NCI-H2107 treated with DMSO at 0.1 percent for 48 hours (cell line): ENCODE measurements around the gene KITLG.
A peak's percentile ranks its signal among the peaks of the same experiment; 100 is the strongest.
"Not testable (repeated sequence)": the region's sequence is repeated elsewhere in the genome, so short reads cannot be mapped to it uniquely, and the experiment has no call there.

Source experiments
- DNase-seq: peaks from one replicate; lab custom pipeline; 2025; ENCODE audit not compliant: unreplicated experiment; lab: John Stamatoyannopoulos, UW

Gene KITLG

GRCh38 chr12:88577537-88577936, 2.7 kb downstream of the KITLG start:
- DNase-seq, result peak; percentile 53

- DNase-seq, result no peak
These were observed 3.4 kb downstream of the KITLG start for GRCh38 chr12:88576866-88577265.

GRCh38 chr12:88575361-88575970, 4.8 kb downstream of the KITLG start:
- peak; percentile 79 for DNase-seq

GRCh38 chr12:88574278-88574677, 6.0 kb downstream of the KITLG start:
- peak; percentile 38 for DNase-seq

DNA sequence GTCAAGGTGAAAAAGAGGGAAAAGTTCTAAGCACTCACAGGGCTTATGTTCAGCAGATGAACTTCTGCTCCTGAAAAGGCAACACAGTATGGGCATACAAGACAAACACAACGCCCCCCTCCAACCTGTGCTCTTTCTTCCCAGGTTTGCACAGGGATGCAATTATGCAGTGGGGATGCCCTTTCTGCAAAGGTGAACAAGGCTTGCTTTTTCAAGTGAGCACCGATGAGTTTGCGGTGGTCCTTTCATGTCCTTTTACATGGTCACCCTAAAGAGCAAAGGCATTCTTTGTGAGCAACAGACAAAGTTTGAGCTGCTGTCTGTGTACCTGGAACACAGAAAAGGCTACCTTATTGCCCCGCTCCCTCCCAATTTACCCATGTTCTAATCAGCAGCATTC, 6.7 kb downstream of the KITLG start:
- DNase-seq, result no peak

- DNase-seq, result peak; percentile 79
These were observed 7.3 kb downstream of the KITLG start for GRCh38 chr12:88572781-88573549.

- no peak for DNase-seq
These were observed 8.7 kb downstream of the KITLG start for GRCh38 chr12:88571543-88571942.

- DNase-seq, result no peak
These were observed 10.2 kb downstream of the KITLG start for GRCh38 chr12:88570103-88570502.

DNA sequence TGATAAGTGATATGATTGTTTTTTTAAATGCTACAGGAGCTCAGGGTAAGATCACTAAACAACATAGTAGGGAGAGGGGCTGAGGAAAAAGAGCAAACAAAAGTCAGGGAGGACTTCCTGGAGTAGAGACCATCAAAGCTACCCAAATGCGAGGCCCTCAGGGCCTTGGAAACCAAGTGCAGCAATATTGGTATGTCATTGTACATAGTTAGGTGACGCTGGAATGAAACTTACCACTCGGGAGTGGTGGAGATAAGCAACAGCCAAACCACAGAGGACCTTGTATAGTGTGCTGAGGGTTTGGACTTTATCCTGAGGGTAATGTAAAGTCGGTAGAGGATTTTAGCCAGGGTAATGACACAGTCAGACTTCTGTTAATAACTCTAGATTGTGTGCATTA, 13.8 kb downstream of the KITLG start:
- DNase-seq, result no peak

DNA sequence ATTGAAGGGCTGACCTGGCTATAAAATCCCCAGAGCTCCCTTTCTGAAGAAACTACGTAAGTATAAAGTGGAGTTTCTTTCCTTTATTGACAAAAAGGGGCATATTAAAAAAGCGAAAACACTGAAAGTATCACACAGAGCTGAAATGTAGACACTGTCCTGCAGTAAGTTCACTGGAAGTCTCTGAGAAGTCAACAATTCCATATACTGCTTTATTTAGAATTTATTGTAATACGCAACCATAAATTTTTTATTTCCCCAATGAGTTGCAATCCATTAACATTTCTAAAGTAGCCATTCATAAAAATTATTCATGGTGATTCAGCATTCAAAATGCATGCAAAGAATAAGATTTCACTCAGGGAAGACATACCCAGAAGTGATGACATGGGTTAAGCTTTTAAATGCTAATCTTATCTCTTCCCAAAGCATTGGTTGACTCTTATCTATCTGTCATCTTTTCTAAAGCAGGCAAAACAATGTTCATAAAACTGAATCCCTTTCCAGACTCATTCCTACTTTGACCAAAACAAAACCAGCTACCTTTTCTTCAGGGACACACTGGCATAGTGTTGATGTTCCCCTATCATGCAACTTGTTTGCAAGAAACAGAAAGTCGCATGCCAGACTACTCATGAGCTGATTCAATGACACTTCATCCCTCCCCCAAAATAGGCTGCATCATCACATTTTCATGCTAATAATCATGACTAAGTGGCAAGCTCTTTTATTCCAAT, 17.3 kb downstream of the KITLG start:
- no peak for DNase-seq

DNA sequence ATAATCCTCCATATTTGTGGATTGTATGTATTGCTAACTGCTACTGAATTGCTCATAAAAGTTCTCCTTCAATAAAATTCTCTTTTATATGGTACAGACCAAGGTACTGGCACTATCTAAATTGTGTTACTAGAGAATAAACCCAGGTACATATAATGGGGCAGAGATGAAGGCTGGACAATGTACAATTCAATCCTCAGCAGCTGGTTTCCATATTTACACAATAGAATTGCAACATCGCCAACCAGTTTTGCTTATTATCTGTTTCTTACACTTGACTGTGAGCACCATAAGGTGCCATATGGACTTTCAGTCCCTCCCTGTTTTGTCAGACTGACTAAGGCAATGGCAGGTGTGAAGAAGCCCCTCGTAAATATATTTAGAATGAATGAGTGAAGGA, 18.1 kb downstream of the KITLG start:
- DNase-seq, result no peak

DNA sequence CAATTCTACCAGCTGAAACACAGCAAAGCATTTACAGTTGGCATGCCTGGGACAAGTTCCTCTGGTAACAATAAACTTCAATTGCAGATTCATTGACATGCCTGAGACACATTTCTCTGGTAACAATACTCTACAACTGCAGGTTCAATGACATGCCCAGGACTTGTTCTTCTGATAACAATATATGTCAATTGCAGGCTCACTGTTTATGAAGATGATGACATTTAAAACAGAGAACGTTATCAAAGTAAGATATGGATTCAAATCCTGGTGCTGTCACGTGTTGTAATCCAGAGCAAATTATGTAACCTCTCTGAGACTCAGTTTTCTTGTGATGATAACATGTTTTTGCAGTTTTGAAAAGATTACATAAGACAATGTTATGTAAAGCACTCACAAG, 20.5 kb downstream of the KITLG start:
- DNase-seq, result no peak

DNA sequence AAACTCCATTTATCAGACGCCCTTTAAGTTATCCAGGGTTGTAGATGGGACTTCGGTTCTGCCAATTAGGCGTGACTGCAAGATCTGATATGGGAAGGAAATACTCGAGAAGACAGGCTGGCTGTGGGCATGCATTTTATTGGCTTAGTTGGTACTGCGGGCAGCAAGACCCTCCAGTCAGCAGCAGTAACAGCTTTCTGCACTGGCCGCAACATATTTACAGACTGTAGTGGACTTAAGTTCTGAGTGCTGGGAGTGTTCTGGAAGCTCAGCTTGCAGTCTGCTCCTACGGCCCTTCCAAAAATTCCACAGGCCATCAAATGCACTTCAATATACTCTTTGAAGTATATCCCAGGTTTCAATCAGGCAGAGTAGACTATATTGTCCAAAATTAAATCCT, 21.1 kb downstream of the KITLG start:
- no peak for DNase-seq

DNA sequence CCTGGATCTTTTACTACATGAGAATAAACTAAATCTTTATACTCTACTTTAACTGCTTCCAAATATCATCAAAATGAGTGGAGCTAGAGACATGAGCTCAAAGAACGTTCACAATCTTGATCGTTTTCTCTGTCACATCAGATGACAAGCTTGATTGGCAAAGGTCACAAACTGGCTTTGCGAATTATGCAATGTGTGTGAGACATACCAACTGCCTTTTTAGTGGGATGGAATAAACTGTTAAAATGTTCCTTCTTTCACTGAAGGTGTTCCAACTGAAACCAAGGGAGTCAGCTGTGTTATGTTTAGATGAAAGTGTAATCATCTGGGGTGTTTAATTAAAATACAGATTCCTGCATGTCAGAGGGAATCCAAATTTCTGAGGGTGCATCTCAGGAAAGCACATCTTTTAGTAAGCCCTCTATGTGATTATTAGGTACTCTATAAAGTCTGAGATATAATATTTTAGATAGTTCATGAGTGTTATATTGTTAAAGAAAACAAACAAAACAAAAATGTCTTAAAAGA, 21.9 kb downstream of the KITLG start:
- no peak for DNase-seq

DNA sequence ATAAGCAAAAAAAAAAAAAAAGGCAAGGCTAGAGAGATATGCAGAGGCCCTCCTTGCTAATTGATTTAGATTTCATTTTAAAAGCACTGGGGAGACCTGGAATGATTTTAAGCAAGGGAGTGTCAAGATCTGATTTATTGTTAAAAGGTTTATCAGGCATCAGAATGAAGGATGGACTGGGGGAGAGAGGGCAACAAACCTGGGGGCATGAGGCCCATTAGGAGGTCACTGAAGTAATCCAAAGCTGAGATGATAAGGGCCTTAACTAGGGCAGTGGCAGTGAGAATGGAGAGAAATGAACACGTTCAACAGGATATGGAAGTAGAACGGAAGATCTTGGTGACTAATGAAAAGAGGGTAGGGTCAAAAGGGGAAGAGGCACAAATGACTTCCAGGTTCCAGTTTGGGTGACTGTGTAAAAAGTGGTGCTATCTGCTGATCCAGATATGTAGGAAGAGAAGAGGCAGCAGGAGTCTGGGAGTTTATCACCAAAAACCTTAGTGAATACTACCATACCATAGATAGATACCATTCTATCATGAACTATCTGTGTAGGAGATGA, 24.0 kb downstream of the KITLG start:
- no peak for DNase-seq

DNA sequence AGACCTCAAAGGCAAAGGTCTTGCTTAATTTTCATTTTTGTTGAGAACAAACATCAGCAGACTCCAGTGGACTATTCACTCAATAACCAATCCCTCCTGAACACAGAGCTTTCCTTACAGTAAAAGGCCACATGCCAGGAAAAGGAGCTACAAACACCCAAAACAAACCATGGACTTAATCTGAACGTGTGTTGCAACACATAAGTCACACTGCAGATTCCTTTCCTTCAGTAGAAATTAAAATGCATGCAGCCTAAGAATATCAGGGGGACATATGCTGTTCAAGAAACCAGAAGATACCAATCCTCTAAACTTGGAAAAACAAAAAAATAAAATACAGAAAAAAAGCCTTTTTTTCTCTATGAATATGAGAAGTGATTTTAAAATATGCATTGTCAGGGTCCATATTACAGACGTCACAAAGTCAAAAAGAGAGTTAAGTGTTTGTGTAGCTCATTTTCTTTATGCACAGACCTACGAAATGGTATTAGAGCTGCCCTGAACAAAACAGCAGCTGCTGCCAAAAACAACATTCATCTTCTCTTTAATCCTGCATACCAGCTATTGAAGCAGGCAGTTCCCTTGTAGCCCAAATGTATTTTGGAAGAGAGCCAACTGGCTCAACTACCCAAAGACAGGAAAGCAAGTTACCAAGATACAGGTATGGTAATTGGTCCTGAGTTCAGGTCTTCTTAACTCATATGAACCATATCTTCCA, 26.2 kb downstream of the KITLG start:
- DNase-seq, result peak; percentile 93

- no peak for DNase-seq
These were observed 27.6 kb downstream of the KITLG start for GRCh38 chr12:88552610-88553079.

GRCh38 chr12:88549929-88550328, 30.3 kb downstream of the KITLG start:
- DNase-seq, result no peak

DNA sequence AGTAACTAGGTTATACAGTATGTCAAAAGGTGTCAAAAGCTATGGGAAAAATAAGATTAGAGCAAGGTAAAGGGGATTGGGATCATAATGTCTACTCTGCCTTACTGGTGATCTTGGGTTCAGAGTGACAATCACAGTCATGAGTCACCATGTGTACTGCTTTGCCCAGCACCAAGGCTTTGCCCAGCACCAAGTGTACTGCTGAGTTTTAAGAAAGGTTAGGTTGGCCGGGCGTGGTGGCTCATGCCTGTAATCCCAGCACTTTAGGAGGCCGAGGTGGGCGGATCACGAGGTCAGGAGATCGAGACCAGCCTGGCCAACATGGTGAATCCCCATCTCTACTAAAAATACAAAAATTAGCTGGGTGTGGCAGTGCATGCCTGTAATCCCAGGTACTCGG, 32.3 kb downstream of the KITLG start:
- DNase-seq, result not testable (repeated sequence)

DNA sequence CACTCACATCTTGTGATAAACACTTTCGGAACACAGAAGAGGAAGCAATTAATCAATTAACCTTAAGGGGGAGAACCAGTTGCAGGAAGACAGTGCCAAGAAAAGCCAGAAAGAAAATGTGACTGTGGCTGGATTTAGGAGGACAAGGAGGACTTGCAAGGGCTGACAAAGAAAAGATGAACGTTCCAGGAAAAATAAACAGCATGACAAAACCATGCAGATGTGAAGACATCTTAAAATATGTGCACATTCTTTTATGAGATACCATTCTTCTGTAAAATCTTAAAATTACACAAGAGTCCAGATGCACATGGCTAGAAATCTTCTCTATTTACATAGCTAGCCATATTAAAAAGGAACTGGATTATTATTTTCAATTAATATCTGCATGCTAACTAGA, 33.4 kb downstream of the KITLG start:
- no peak for DNase-seq

DNA sequence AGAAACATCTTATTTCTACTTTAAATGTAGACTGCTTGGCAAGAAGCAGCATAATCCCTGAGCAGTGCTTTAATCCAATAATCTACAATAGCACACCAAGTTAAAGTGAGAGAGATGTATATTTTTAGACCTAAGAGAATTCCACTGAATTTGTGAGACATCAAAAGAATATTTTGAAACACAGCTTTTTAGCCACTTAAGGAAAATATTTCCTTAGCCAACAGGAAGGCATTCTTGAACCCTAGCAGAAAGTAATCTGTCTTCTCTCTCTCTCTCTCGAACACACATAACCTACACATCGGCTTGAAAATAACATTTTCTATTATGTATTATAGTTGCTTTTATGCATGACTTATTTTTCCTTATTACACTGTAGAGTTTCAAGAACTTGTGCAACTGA, 34.0 kb downstream of the KITLG start:
- no peak for DNase-seq
